ENCODE results near the gene SLC4A4.

- TF ChIP-seq CTCF (IDR thresholded peaks at IDR 0.05; ENCODE audit: low read depth, low read length) (no peak), POLR2A (IDR thresholded peaks at IDR 0.05; ENCODE audit: extremely low read depth, insufficient read length) (no peak), MAX (IDR thresholded peaks at IDR 0.05; ENCODE audit: low read depth, low read length) (no peak)
Observed at GRCh38 chr4:71498625-71499024, 159.8 kb downstream of the SLC4A4 start.
